CD8-positive, alpha-beta memory T cell (primary cell): ENCODE measurements around the gene PREPL. TPM values are rescaled to one million over a fixed set of nuclear protein-coding genes. Genes with fewer than 3 reads are reported as not detected.

Source experiments
- CTCF ChIA-PET: fragments of 350-600 bp; sonication (Branson Sonifier 250); formaldehyde crosslinking; loops from one replicate; lab custom pipeline; 2021; ENCODE audit warnings: antibody characterized with exemption; lab: Charles Lee
- POLR2A ChIA-PET: fragments of 350-600 bp; sonication (Branson Sonifier 250); formaldehyde crosslinking; loops from one replicate; lab custom pipeline; 2021; ENCODE audit warnings: antibody characterized with exemption; lab: Charles Lee
- DNase-seq, 5 donors: peaks; one replicate each; pipeline versions ENCODE4 v3.0.0 to v3.0.0-alpha.2; 2020 to 2022; ENCODE audit warnings: mixed read lengths in 1 of 5
- H3K27ac ChIP-seq: one replicate; pipeline ENCODE4 v1.7.0; 2013; ENCODE audit warnings: low read depth, mild to moderate bottlenecking, low read length, moderate library complexity
- H3K27me3 ChIP-seq: 2 replicates; pipeline ENCODE4 v1.7.0; 2013; ENCODE audit warnings: low read length, mild to moderate bottlenecking; ENCODE audit not compliant: insufficient read depth, poor library complexity, severe bottlenecking
- H3K36me3 ChIP-seq: 2 replicates; pipeline ENCODE4 v1.7.0; 2013; ENCODE audit warnings: mild to moderate bottlenecking, low read length, moderate library complexity; ENCODE audit not compliant: insufficient read depth
- H3K4me1 ChIP-seq: 2 replicates; pipeline ENCODE4 v1.7.0; 2013; ENCODE audit warnings: mild to moderate bottlenecking, low read length, moderate library complexity; ENCODE audit not compliant: insufficient read depth
- H3K4me3 ChIP-seq: 2 replicates; pipeline ENCODE4 v1.7.0; 2013; ENCODE audit warnings: mild to moderate bottlenecking, low read length
- H3K9me3 ChIP-seq: 2 replicates; pipeline ENCODE4 v1.7.0; 2013; ENCODE audit warnings: mild to moderate bottlenecking, low read length
- H3K27ac Mint-ChIP-seq, 8 donors: one replicate each; pipeline ENCODE4 v1.8.0; 2020 to 2021; ENCODE audit warnings: mixed read lengths in 8 of 8, mild to moderate bottlenecking in 6 of 8, inconsistent platforms in 3 of 8, moderate library complexity in 3 of 8
- H3K27me3 Mint-ChIP-seq, 2 donors: one replicate each; pipeline ENCODE4 v1.8.0; 2020 to 2021; ENCODE audit warnings: mixed read lengths in 2 of 2, mild to moderate bottlenecking in 1 of 2, moderate library complexity in 1 of 2
- H3K36me3 Mint-ChIP-seq, 3 donors: one replicate each; pipeline ENCODE4 v1.8.0; 2020 to 2021; ENCODE audit warnings: mixed read lengths in 3 of 3, inconsistent platforms in 1 of 3, mild to moderate bottlenecking in 1 of 3
- H3K4me1 Mint-ChIP-seq, 3 donors: one replicate each; pipeline ENCODE4 v1.8.0; 2020 to 2021; ENCODE audit warnings: mixed read lengths in 3 of 3, inconsistent platforms in 1 of 3, mild to moderate bottlenecking in 1 of 3
- H3K4me3 Mint-ChIP-seq, 7 donors: one replicate each; pipeline ENCODE4 v1.8.0; 2020 to 2021; ENCODE audit warnings: mixed read lengths in 7 of 7, mild to moderate bottlenecking in 6 of 7, moderate library complexity in 4 of 7, inconsistent platforms in 2 of 7
- H3K9me3 Mint-ChIP-seq, 5 donors: one replicate each; pipeline ENCODE4 v1.8.0; 2020 to 2022; ENCODE audit warnings: mixed read lengths in 5 of 5, mild to moderate bottlenecking in 3 of 5, moderate library complexity in 2 of 5, inconsistent platforms in 1 of 5
- polyA plus RNA-seq: library from polyadenylated mRNA; unstranded; fragments of 300-500 nt; fragmentation: Illumina TruSeq; gene quantifications from one replicate; pipeline ENCODE4 v1.2.3, GENCODE V29; 2021
- total RNA-seq, 2 experiments: library from RNA; stranded (reverse); gene quantifications; one replicate each; pipeline ENCODE4 v1.2.3, GENCODE V29; 2021

PREPL gene
- total and polyA plus RNA-seq, 3 experiments from 2014 or later, result 21.1 to 37.5 (median 37.0) TPM

GRCh38 chr2:44377486-44377885, 16.2 kb upstream of the PREPL start:
- CTCF ChIA-PET, result interaction anchor here (0.7 to 0.9 kb wide), 2 partner anchors 11 to 15 kb away, joined by 3 read pairs; no protein-coding TSS in a partner anchor
- POLR2A ChIA-PET, result no interaction called here
- Mint-ChIP-seq H3K27ac (no peak overlapping the region), H3K4me1 (peaks cover 0 to 5% (median 5%) of the 10 kb centered on the region in 3 donors), H3K9me3 (no peaks in the 10 kb centered on the region), H3K36me3 (peaks cover 9 to 39% (median 19%) of the 10 kb centered on the region in 3 donors), H3K27me3 (no peaks in the 10 kb centered on the region), H3K4me3 (no peak overlapping the region)
- no peaks in the 10 kb centered on the region for H3K4me1 ChIP-seq
- no peaks in the 10 kb centered on the region for H3K36me3 ChIP-seq
- H3K4me3 ChIP-seq, result no peak overlapping the region
- DNase-seq, result no peak
- no peaks in the 10 kb centered on the region for H3K27me3 ChIP-seq
- H3K9me3 ChIP-seq, result no peaks in the 10 kb centered on the region
- no peak overlapping the region for H3K27ac ChIP-seq

DNA sequence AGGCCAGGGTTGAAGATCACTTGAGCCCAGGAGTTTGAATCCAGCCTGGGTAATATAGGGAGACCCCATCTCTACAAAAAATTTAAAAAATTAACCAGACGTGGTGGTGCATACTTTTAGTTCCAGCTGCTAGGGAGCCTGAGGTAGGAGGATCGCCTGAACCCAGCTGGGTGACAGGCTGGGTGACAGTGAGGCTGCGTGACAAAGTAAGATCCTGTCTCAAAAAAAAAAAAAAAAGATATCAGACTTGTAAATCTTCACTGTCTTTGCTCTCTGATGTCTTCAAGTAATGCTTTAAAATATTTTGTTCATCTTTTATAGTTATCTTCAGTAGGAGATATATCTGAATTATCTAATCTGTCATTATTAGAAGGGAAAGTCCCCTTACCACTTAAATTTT, 11.0 kb upstream of the PREPL start:
- no peak overlapping the region for H3K27ac Mint-ChIP-seq
- ChIA-PET CTCF (no interaction called here), POLR2A (no interaction called here)
- H3K4me1 Mint-ChIP-seq, result peaks cover 3 to 15% (median 12%) of the 10 kb centered on the region in 3 donors
- H3K9me3 ChIP-seq, result no peaks in the 10 kb centered on the region
- no peak for DNase-seq
- no peaks in the 10 kb centered on the region for H3K27me3 ChIP-seq
- H3K36me3 ChIP-seq, result no peaks in the 10 kb centered on the region
- H3K9me3 Mint-ChIP-seq, result no peaks in the 10 kb centered on the region
- peaks cover 3 to 23% (median 14%) of the 10 kb centered on the region in 3 donors for H3K36me3 Mint-ChIP-seq
- no peak overlapping the region for H3K27ac ChIP-seq
- H3K27me3 Mint-ChIP-seq, result no peaks in the 10 kb centered on the region
- H3K4me3 Mint-ChIP-seq, result no peak overlapping the region
- H3K4me1 ChIP-seq, result no peaks in the 10 kb centered on the region
- H3K4me3 ChIP-seq, result no peak overlapping the region

DNA sequence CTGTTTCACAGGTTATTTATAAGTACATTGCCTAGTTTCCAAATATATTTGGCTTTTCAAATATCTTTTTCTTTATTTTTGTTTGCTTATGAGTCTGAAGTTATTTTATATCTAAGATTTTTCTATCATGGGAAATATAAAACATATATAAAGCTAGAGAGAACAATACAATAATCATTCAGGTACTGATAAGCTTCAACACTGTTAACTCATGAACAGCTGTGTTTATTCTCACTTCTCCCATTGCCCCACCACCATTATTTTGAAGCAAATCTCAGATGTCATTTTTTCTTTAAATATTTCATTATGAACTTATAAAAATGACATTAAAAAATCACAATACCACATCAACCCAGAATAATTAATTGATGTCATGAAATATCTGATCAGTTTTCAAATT, 10.2 kb upstream of the PREPL start:
- no peak overlapping the region for H3K4me3 Mint-ChIP-seq
- ChIA-PET POLR2A (interaction anchor here (0.6 kb wide), 2 partner anchors 121 to 262 kb away, joined by 3 to 4 read pairs; no protein-coding TSS in a partner anchor), CTCF (no interaction called here)
- Histone ChIP-seq H3K27me3 (no peaks in the 10 kb centered on the region), H3K4me3 (no peak overlapping the region), H3K27ac (no peak overlapping the region), H3K4me1 (no peaks in the 10 kb centered on the region), H3K36me3 (no peaks in the 10 kb centered on the region), H3K9me3 (no peaks in the 10 kb centered on the region)
- peaks cover 3 to 15% (median 13%) of the 10 kb centered on the region in 3 donors for H3K4me1 Mint-ChIP-seq
- H3K27me3 Mint-ChIP-seq, result no peaks in the 10 kb centered on the region
- peaks cover 3 to 15% (median 10%) of the 10 kb centered on the region in 3 donors for H3K36me3 Mint-ChIP-seq
- H3K27ac Mint-ChIP-seq, result no peak overlapping the region
- DNase-seq, result no peak
- H3K9me3 Mint-ChIP-seq, result no peaks in the 10 kb centered on the region

GRCh38 chr2:44369392-44369791, 8.1 kb upstream of the PREPL start:
- H3K9me3 Mint-ChIP-seq, result no peaks in the 10 kb centered on the region

DNA sequence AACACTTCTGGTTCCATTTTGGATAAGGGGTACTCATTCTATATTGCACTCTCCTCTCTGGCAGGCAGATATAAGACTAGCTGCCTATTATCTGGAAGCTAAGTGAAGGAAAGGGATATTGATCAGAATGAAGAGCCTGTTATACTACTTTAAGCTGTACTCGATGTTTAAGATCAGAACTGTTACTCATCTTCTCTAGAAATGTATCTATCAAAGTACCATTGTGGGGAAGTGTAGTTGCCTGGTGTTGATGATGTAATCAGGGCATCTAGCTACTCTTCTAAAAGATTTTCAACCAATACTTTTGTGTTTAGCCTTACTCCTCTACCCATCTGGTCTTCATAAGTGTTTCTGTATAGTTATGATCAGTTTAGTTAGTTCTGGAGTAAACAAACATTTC, 6.3 kb upstream of the PREPL start:
- Histone ChIP-seq H3K27me3 (no peaks in the 10 kb centered on the region), H3K9me3 (no peaks in the 10 kb centered on the region), H3K4me1 (peaks cover 8% of the 10 kb centered on the region), H3K4me3 (no peak overlapping the region), H3K27ac (no peak overlapping the region), H3K36me3 (no peaks in the 10 kb centered on the region)
- Mint-ChIP-seq H3K36me3 (peaks cover 0 to 4% (median under 1%) of the 10 kb centered on the region in 3 donors), H3K4me1 (peaks cover 15 to 41% (median 38%) of the 10 kb centered on the region in 3 donors), H3K27me3 (no peaks in the 10 kb centered on the region), H3K9me3 (no peaks in the 10 kb centered on the region), H3K27ac (no peak overlapping the region), H3K4me3 (peak overlapping the region in 1 of 7 donors; percentile 55)
- ChIA-PET CTCF (interaction anchor here (1.1 kb wide), 1 partner anchor 16 kb away, joined by 3 read pairs; no protein-coding TSS in a partner anchor), POLR2A (no interaction called here)
- no peak for DNase-seq

More at GRCh38 chr2:44369392-44369791, 8.1 kb upstream of the PREPL start:
- Histone ChIP-seq H3K27ac (no peak overlapping the region), H3K4me3 (no peak overlapping the region), H3K9me3 (no peaks in the 10 kb centered on the region), H3K4me1 (no peaks in the 10 kb centered on the region), H3K27me3 (no peaks in the 10 kb centered on the region), H3K36me3 (no peaks in the 10 kb centered on the region)
- DNase-seq, result no peak
- Mint-ChIP-seq H3K36me3 (peaks cover 0 to 11% (median 8%) of the 10 kb centered on the region in 3 donors), H3K4me3 (no peak overlapping the region), H3K4me1 (peaks cover 9 to 27% (median 26%) of the 10 kb centered on the region in 3 donors), H3K27me3 (no peaks in the 10 kb centered on the region), H3K27ac (no peak overlapping the region)
- CTCF ChIA-PET, result no interaction called here
- POLR2A ChIA-PET, result no interaction called here

DNA sequence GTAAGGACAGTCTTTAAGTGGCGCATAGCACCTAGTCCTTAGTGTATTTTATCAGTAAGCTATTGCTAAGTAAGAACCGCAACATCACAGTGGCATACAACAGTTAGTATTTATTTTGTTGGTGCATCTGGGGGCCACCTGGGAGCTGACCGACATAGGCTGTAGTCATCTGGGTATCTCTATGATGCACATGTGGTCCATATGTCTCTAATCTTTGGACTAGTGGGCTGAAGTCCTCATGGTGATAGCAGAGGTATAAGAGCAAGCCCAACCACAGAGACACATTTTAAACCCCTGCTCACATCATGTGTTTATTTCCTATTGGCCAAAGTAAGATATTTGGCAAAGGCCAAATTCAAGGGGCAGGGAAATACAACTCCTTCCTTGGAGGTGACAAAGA, 3.3 kb upstream of the PREPL start:
- Mint-ChIP-seq H3K4me1 (peaks cover 33 to 55% (median 50%) of the 10 kb centered on the region in 3 donors), H3K9me3 (peaks cover 0 to 2% (median 0%) of the 10 kb centered on the region in 5 donors), H3K4me3 (peak overlapping the region in 1 of 7 donors; percentile 83), H3K36me3 (peaks cover 0 to 15% (median 4%) of the 10 kb centered on the region in 3 donors), H3K27me3 (no peaks in the 10 kb centered on the region), H3K27ac (peak overlapping the region in 2 of 8 donors; percentile 54 to 76)
- Histone ChIP-seq H3K27me3 (no peaks in the 10 kb centered on the region), H3K36me3 (no peaks in the 10 kb centered on the region), H3K4me1 (peaks cover 21% of the 10 kb centered on the region), H3K27ac (no peak overlapping the region), H3K4me3 (no peak overlapping the region), H3K9me3 (no peaks in the 10 kb centered on the region)
- ChIA-PET POLR2A (no interaction called here), CTCF (interaction anchor here (0.9 kb wide), 1 partner anchor 115 kb away, joined by 4 read pairs; no protein-coding TSS in a partner anchor)
- no peak for DNase-seq

DNA sequence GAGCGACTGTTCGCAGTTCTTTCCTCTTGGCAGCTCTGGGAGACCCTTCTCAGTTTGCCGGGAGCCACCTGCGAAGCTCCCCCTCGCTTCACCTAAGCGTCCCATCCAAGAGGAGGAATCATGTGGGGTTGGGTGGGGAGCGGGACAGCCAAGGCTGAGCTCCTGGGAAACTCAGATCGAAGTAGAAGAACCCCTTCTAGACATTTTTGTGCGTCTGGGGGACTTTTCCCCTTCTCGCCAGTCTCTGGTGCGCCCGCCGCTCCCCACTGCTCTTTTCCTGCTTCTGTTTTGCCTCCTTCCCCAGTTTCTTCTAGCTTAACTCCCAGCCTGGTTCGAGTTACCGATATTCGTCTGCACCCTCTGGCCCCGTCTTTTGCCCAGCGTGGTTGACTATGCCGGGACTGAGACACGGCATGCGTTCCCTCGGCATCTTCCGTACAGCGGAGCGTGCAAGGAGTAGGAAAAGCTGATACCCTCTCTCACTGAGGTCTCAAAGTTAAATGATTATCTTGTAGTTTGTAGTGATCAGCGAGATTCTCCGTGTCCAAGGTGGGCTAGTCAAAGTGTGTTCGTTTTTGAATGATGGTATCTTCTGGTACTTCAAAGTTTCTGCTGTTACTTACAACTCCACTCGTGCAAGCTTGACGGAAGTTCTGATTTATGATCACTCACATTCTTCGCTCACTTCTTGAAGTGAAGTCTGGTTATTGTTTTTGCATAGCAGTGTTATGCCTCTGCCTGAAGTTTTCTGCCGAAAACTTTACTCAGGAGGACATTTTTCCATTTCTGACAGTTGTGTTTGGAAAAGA, 1.1 kb upstream of the PREPL start:
- H3K4me3 Mint-ChIP-seq, result peak overlapping the region; percentile 92 to 98 (median 98)
- peaks cover 0 to 15% (median 2%) of the 10 kb centered on the region in 3 donors for H3K36me3 Mint-ChIP-seq
- peak overlapping the region; percentile 91 to 100 (median 98) for H3K27ac Mint-ChIP-seq
- DNase-seq, result peak; percentile 15 to 61 (median 39)
- peaks cover 0 to 2% (median 0%) of the 10 kb centered on the region in 5 donors for H3K9me3 Mint-ChIP-seq
- peaks cover 47 to 67% (median 60%) of the 10 kb centered on the region in 3 donors for H3K4me1 Mint-ChIP-seq
- peaks cover 30% of the 10 kb centered on the region for H3K4me1 ChIP-seq
- ChIA-PET CTCF (interaction anchor here (0.7 to 1.6 kb wide), 7 partner anchors 11 to 309 kb away, joined by 3 to 5 read pairs (median 4); no protein-coding TSS in a partner anchor), POLR2A (interaction anchor here (0.5 to 2.1 kb wide), 8 partner anchors 14 to 1552 kb away, joined by 3 to 27 read pairs (median 4); partner anchors contain the start of gene PPM1B)
- peak overlapping the region; percentile 99 for H3K27ac ChIP-seq
- H3K4me3 ChIP-seq, result peak overlapping the region; percentile 94
- no peaks in the 10 kb centered on the region for H3K9me3 ChIP-seq
- no peaks in the 10 kb centered on the region for H3K27me3 Mint-ChIP-seq
- H3K36me3 ChIP-seq, result no peaks in the 10 kb centered on the region
- no peaks in the 10 kb centered on the region for H3K27me3 ChIP-seq
